ENCODE measurements around the gene IARS1.
A peak's percentile ranks its signal among the peaks of the same experiment; 100 is the strongest.

IARS1 gene

GRCh38 chr9:92312887-92313623, 19.6 kb upstream of the IARS1 start:
- H3K9me3 Mint-ChIP-seq: no peaks in the 10 kb centered on the region
- H3K36me3 Mint-ChIP-seq (ENCODE audit: low read depth): peaks cover 98% of the 10 kb centered on the region
- H3K4me1 Mint-ChIP-seq (ENCODE audit: low read depth): peaks cover 46% of the 10 kb centered on the region
- no peak overlapping the region for H3K4me3 Mint-ChIP-seq
- peak overlapping the region; percentile 74 for H3K27ac Mint-ChIP-seq
- no peaks in the 10 kb centered on the region for H3K27me3 Mint-ChIP-seq
- no peak for DNase-seq

- no peak overlapping the region for H3K27ac Mint-ChIP-seq
- H3K4me3 Mint-ChIP-seq: no peak overlapping the region
- peaks cover 100% of the 10 kb centered on the region for H3K36me3 Mint-ChIP-seq (ENCODE audit: low read depth)
Observed at GRCh38 chr9:92310562-92310961, 17.1 kb upstream of the IARS1 start.

GRCh38 chr9:92308893-92309292, 15.4 kb upstream of the IARS1 start:
- peaks cover 27% of the 10 kb centered on the region for H3K4me1 Mint-ChIP-seq (ENCODE audit: low read depth)
- no peak for DNase-seq
- no peaks in the 10 kb centered on the region for H3K9me3 Mint-ChIP-seq
- H3K27ac Mint-ChIP-seq: peak overlapping the region; percentile 75
- H3K36me3 Mint-ChIP-seq (ENCODE audit: low read depth): peaks cover 100% of the 10 kb centered on the region
- no peaks in the 10 kb centered on the region for H3K27me3 Mint-ChIP-seq
- H3K4me3 Mint-ChIP-seq: no peak overlapping the region

More at GRCh38 chr9:92310562-92310961, 17.1 kb upstream of the IARS1 start:
- Mint-ChIP-seq H3K27me3 (no peaks in the 10 kb centered on the region), H3K9me3 (no peaks in the 10 kb centered on the region), H3K4me1 (ENCODE audit: low read depth) (peaks cover 43% of the 10 kb centered on the region)
- DNase-seq: no peak

- no peaks in the 10 kb centered on the region for H3K9me3 Mint-ChIP-seq
- no peak overlapping the region for H3K4me3 Mint-ChIP-seq
- H3K27ac Mint-ChIP-seq: no peak overlapping the region
- H3K4me1 Mint-ChIP-seq (ENCODE audit: low read depth): peaks cover 25% of the 10 kb centered on the region
- no peak for DNase-seq
- H3K27me3 Mint-ChIP-seq: no peaks in the 10 kb centered on the region
- H3K36me3 Mint-ChIP-seq (ENCODE audit: low read depth): peaks cover 93% of the 10 kb centered on the region
Observed at GRCh38 chr9:92300936-92301335, 7.4 kb upstream of the IARS1 start.

GRCh38 chr9:92299116-92299515, 5.6 kb upstream of the IARS1 start:
- Mint-ChIP-seq H3K27me3 (no peaks in the 10 kb centered on the region), H3K4me1 (ENCODE audit: low read depth) (peaks cover 39% of the 10 kb centered on the region), H3K36me3 (ENCODE audit: low read depth) (peaks cover 88% of the 10 kb centered on the region), H3K4me3 (no peak overlapping the region), H3K27ac (peak overlapping the region; percentile 57), H3K9me3 (no peaks in the 10 kb centered on the region)
- DNase-seq: no peak

GRCh38 chr9:92298036-92298435, 4.5 kb upstream of the IARS1 start:
- peak overlapping the region; percentile 79 for H3K27ac Mint-ChIP-seq
- peaks cover 39% of the 10 kb centered on the region for H3K4me1 Mint-ChIP-seq (ENCODE audit: low read depth)
- no peaks in the 10 kb centered on the region for H3K9me3 Mint-ChIP-seq
- H3K27me3 Mint-ChIP-seq: no peaks in the 10 kb centered on the region
- H3K36me3 Mint-ChIP-seq (ENCODE audit: low read depth): peaks cover 86% of the 10 kb centered on the region
- DNase-seq: no peak
- H3K4me3 Mint-ChIP-seq: no peak overlapping the region

- no peaks in the 10 kb centered on the region for H3K27me3 Mint-ChIP-seq
- no peaks in the 10 kb centered on the region for H3K9me3 Mint-ChIP-seq
- no peak for DNase-seq
- H3K4me1 Mint-ChIP-seq (ENCODE audit: low read depth): peaks cover 42% of the 10 kb centered on the region
- H3K36me3 Mint-ChIP-seq (ENCODE audit: low read depth): peaks cover 86% of the 10 kb centered on the region
- H3K4me3 Mint-ChIP-seq: peak overlapping the region; percentile 48
- H3K27ac Mint-ChIP-seq: peak overlapping the region; percentile 79
Observed at GRCh38 chr9:92297611-92298010, 4.1 kb upstream of the IARS1 start.

- Mint-ChIP-seq H3K27me3 (no peaks in the 10 kb centered on the region), H3K4me3 (no peak overlapping the region), H3K36me3 (ENCODE audit: low read depth) (peaks cover 89% of the 10 kb centered on the region), H3K27ac (peak overlapping the region; percentile 79), H3K4me1 (ENCODE audit: low read depth) (peaks cover 57% of the 10 kb centered on the region), H3K9me3 (no peaks in the 10 kb centered on the region)
- no peak for DNase-seq
Observed at GRCh38 chr9:92295827-92296258, 2.3 kb upstream of the IARS1 start.

GRCh38 chr9:92295240-92295790, 1.8 kb upstream of the IARS1 start:
- DNase-seq: no peak

GRCh38 chr9:92294297-92294676, 790 bp upstream of the IARS1 start:
- H3K27ac Mint-ChIP-seq: peak overlapping the region; percentile 99
- peaks cover 90% of the 10 kb centered on the region for H3K36me3 Mint-ChIP-seq (ENCODE audit: low read depth)
- H3K4me1 Mint-ChIP-seq (ENCODE audit: low read depth): peaks cover 71% of the 10 kb centered on the region
- H3K9me3 Mint-ChIP-seq: no peaks in the 10 kb centered on the region
- no peaks in the 10 kb centered on the region for H3K27me3 Mint-ChIP-seq
- peak overlapping the region; percentile 96 for H3K4me3 Mint-ChIP-seq
- peak; percentile 57 for DNase-seq

More at GRCh38 chr9:92295240-92295790, 1.8 kb upstream of the IARS1 start:
- Mint-ChIP-seq H3K4me1 (ENCODE audit: low read depth) (peaks cover 62% of the 10 kb centered on the region), H3K27ac (peak overlapping the region; percentile 79), H3K9me3 (no peaks in the 10 kb centered on the region), H3K36me3 (ENCODE audit: low read depth) (peaks cover 89% of the 10 kb centered on the region), H3K4me3 (peak overlapping the region; percentile 96), H3K27me3 (no peaks in the 10 kb centered on the region)

GRCh38 chr9:92293075-92293354, 482 bp downstream of the IARS1 start:
- Mint-ChIP-seq H3K9me3 (no peaks in the 10 kb centered on the region), H3K27ac (peak overlapping the region; percentile 99), H3K4me1 (ENCODE audit: low read depth) (peaks cover 70% of the 10 kb centered on the region), H3K36me3 (ENCODE audit: low read depth) (peaks cover 92% of the 10 kb centered on the region), H3K4me3 (peak overlapping the region; percentile 96), H3K27me3 (no peaks in the 10 kb centered on the region)
- DNase-seq: no peak

- DNase-seq: no peak
- no peaks in the 10 kb centered on the region for H3K27me3 Mint-ChIP-seq
- H3K36me3 Mint-ChIP-seq (ENCODE audit: low read depth): peaks cover 92% of the 10 kb centered on the region
- H3K27ac Mint-ChIP-seq: peak overlapping the region; percentile 99
- H3K9me3 Mint-ChIP-seq: no peaks in the 10 kb centered on the region
- H3K4me3 Mint-ChIP-seq: peak overlapping the region; percentile 96
- peaks cover 70% of the 10 kb centered on the region for H3K4me1 Mint-ChIP-seq (ENCODE audit: low read depth)
Observed at GRCh38 chr9:92292338-92293074, 991 bp downstream of the IARS1 start.

GRCh38 chr9:92291577-92291976, 1.9 kb downstream of the IARS1 start:
- no peaks in the 10 kb centered on the region for H3K27me3 Mint-ChIP-seq
- H3K36me3 Mint-ChIP-seq (ENCODE audit: low read depth): peaks cover 92% of the 10 kb centered on the region
- H3K4me3 Mint-ChIP-seq: peak overlapping the region; percentile 96
- H3K9me3 Mint-ChIP-seq: no peaks in the 10 kb centered on the region
- peaks cover 70% of the 10 kb centered on the region for H3K4me1 Mint-ChIP-seq (ENCODE audit: low read depth)
- DNase-seq: no peak
- peak overlapping the region; percentile 99 for H3K27ac Mint-ChIP-seq

GRCh38 chr9:92290785-92291429, 2.6 kb downstream of the IARS1 start:
- no peaks in the 10 kb centered on the region for H3K9me3 Mint-ChIP-seq
- H3K27ac Mint-ChIP-seq: peak overlapping the region; percentile 99
- peak overlapping the region; percentile 96 for H3K4me3 Mint-ChIP-seq
- no peak for DNase-seq
- H3K36me3 Mint-ChIP-seq (ENCODE audit: low read depth): peaks cover 92% of the 10 kb centered on the region
- no peaks in the 10 kb centered on the region for H3K27me3 Mint-ChIP-seq
- H3K4me1 Mint-ChIP-seq (ENCODE audit: low read depth): peaks cover 66% of the 10 kb centered on the region
